ENCODE data around the gene AP2A2.

AP2A2 gene

GRCh38 chr11:1049911-1050580, 124.4 kb downstream of the AP2A2 start:
- no peaks in the 10 kb centered on the region for H3F3A ChIP-seq (ENCODE audit: low read depth)
- no peaks in the 10 kb centered on the region for H4K20me1 ChIP-seq (ENCODE audit: insufficient read depth, low read length, poor library complexity, severe bottlenecking)
- no peaks in the 10 kb centered on the region for H3K27me3 ChIP-seq (ENCODE audit: insufficient read depth, low read length, poor library complexity, severe bottlenecking)
- no peak for TF ChIP-seq CTCF (conservative IDR thresholded peaks at IDR 0.05; ENCODE audit: low read length)
- TF ChIP-seq EZH2phosphoT487 (IDR thresholded peaks at IDR 0.05; ENCODE audit: borderline replicate concordance): no peak
- H3K36me3 ChIP-seq (ENCODE audit: insufficient read depth, low read length): no peaks in the 10 kb centered on the region
- H2AFZ ChIP-seq (ENCODE audit: low read length): no peak overlapping the region
- H3K4me2 ChIP-seq (ENCODE audit: low read depth, low read length, poor library complexity, severe bottlenecking): no peak overlapping the region
- no peaks in the 10 kb centered on the region for H3K9me2 ChIP-seq (replicated peaks; ENCODE audit: low read depth, low read length)
- no peaks in the 10 kb centered on the region for H3K79me2 ChIP-seq (ENCODE audit: insufficient read depth, low read length)
- no peak overlapping the region for H3K9ac ChIP-seq (ENCODE audit: low read depth, low read length, poor library complexity, severe bottlenecking)
- H3K4me3 ChIP-seq (ENCODE audit: low read length, poor library complexity, severe bottlenecking): no peak overlapping the region
- no peaks in the 10 kb centered on the region for H3K9me3 ChIP-seq (ENCODE audit: insufficient read depth, low read depth, low read length)
- H3K4me1 ChIP-seq (ENCODE audit: insufficient read depth, low read length, poor library complexity, severe bottlenecking): no peaks in the 10 kb centered on the region

GRCh38 chr11:1050581-1051355, 125.1 kb downstream of the AP2A2 start:
- Histone ChIP-seq H3K9ac (ENCODE audit: low read depth, low read length, poor library complexity, severe bottlenecking) (no peak overlapping the region), H3K79me2 (ENCODE audit: insufficient read depth, low read length) (no peaks in the 10 kb centered on the region), H3K36me3 (ENCODE audit: insufficient read depth, low read length) (no peaks in the 10 kb centered on the region), H3K4me3 (ENCODE audit: low read length, poor library complexity, severe bottlenecking) (no peak overlapping the region), H3K4me1 (ENCODE audit: insufficient read depth, low read length, poor library complexity, severe bottlenecking) (no peaks in the 10 kb centered on the region), H2AFZ (ENCODE audit: low read length) (peak overlapping the region; percentile 26; the same call in 1 of the 2 replicates), H3K4me2 (ENCODE audit: low read depth, low read length, poor library complexity, severe bottlenecking) (no peak overlapping the region), H4K20me1 (ENCODE audit: insufficient read depth, low read length, poor library complexity, severe bottlenecking) (no peaks in the 10 kb centered on the region), H3K9me3 (ENCODE audit: insufficient read depth, low read depth, low read length) (no peaks in the 10 kb centered on the region), H3F3A (ENCODE audit: low read depth) (no peaks in the 10 kb centered on the region), H3K27me3 (ENCODE audit: insufficient read depth, low read length, poor library complexity, severe bottlenecking) (no peaks in the 10 kb centered on the region), H3K9me2 (replicated peaks; ENCODE audit: low read depth, low read length) (no peaks in the 10 kb centered on the region)
- TF ChIP-seq EZH2phosphoT487 (IDR thresholded peaks at IDR 0.05; ENCODE audit: borderline replicate concordance) (no peak), CTCF (conservative IDR thresholded peaks at IDR 0.05; ENCODE audit: low read length) (peak; percentile 84)

GRCh38 chr11:1051356-1052132, 125.9 kb downstream of the AP2A2 start:
- Histone ChIP-seq H3K9ac (ENCODE audit: low read depth, low read length, poor library complexity, severe bottlenecking) (no peak overlapping the region), H3K9me3 (ENCODE audit: insufficient read depth, low read depth, low read length) (no peaks in the 10 kb centered on the region), H3K36me3 (ENCODE audit: insufficient read depth, low read length) (no peaks in the 10 kb centered on the region), H3K79me2 (ENCODE audit: insufficient read depth, low read length) (no peaks in the 10 kb centered on the region), H3K4me1 (ENCODE audit: insufficient read depth, low read length, poor library complexity, severe bottlenecking) (no peaks in the 10 kb centered on the region), H2AFZ (ENCODE audit: low read length) (peak overlapping the region; percentile 26; the same call in 1 of the 2 replicates), H3K4me2 (ENCODE audit: low read depth, low read length, poor library complexity, severe bottlenecking) (no peak overlapping the region), H3K27me3 (ENCODE audit: insufficient read depth, low read length, poor library complexity, severe bottlenecking) (no peaks in the 10 kb centered on the region), H3F3A (ENCODE audit: low read depth) (no peaks in the 10 kb centered on the region), H3K9me2 (replicated peaks; ENCODE audit: low read depth, low read length) (no peaks in the 10 kb centered on the region), H3K4me3 (ENCODE audit: low read length, poor library complexity, severe bottlenecking) (no peak overlapping the region), H4K20me1 (ENCODE audit: insufficient read depth, low read length, poor library complexity, severe bottlenecking) (no peaks in the 10 kb centered on the region)
- TF ChIP-seq CTCF (conservative IDR thresholded peaks at IDR 0.05; ENCODE audit: low read length): no peak
- no peak for TF ChIP-seq EZH2phosphoT487 (IDR thresholded peaks at IDR 0.05; ENCODE audit: borderline replicate concordance)

All from Loucy (cell line).